Breast epithelium (tissue), 3 donors: ENCODE results near the gene L3MBTL3.

ENCODE experiments used
- CTCF ChIP-seq, 3 donors: fragments of 450-650 bp; IDR thresholded peaks; one replicate each; pipeline ENCODE4 v1.5.1; 2016 to 2017; ENCODE audit warnings: antibody characterized with exemption in 3 of 3, mild to moderate bottlenecking in 3 of 3, moderate library complexity in 3 of 3
- POLR2AphosphoS5 ChIP-seq, 3 donors: sonication (generic); formaldehyde crosslinking; IDR thresholded peaks; one replicate each; pipeline ENCODE4 v1.6.1; 2017; ENCODE audit warnings: antibody characterized with exemption in 3 of 3

- no peak for TF ChIP-seq CTCF (IDR thresholded peaks at IDR 0.05)
- no peak for TF ChIP-seq POLR2AphosphoS5 (IDR thresholded peaks at IDR 0.05)
These were observed 8.0 kb upstream of the L3MBTL3 start for GRCh38 chr6:130010387-130010786.
